Osteoblast (primary cell): ENCODE measurements around the gene ZNF507. TPM values are rescaled to one million over a fixed set of nuclear protein-coding genes. Genes with fewer than 3 reads are reported as not detected.

Experiments
- DNase-seq: peaks from one replicate; pipeline ENCODE4 v3.0.0; 2011; ENCODE audit warnings: low spot score, mixed read lengths; ENCODE audit not compliant: insufficient read length; ENCODE audit errors: missing footprints
- H2AFZ ChIP-seq: 2 replicates; pipeline ENCODE4 v1.6.0; 2011; ENCODE audit warnings: mild to moderate bottlenecking, low read length
- H3K27ac ChIP-seq: 2 replicates; pipeline ENCODE4 v1.5.1; 2011; ENCODE audit warnings: mild to moderate bottlenecking, low read depth, low read length, moderate library complexity
- H3K27me3 ChIP-seq: 2 replicates; pipeline ENCODE4 v1.6.0; 2012; ENCODE audit warnings: mild to moderate bottlenecking, control low read depth, inconsistent platforms, low read length, moderate library complexity; ENCODE audit not compliant: insufficient read depth
- H3K36me3 ChIP-seq: 2 replicates; pipeline ENCODE4 v1.5.1; 2011; ENCODE audit warnings: mild to moderate bottlenecking, low read length, control low read depth, moderate library complexity; ENCODE audit not compliant: insufficient read depth
- H3K4me1 ChIP-seq: 2 replicates; pipeline ENCODE4 v1.5.1; 2011; ENCODE audit warnings: mild to moderate bottlenecking, low read length, control low read depth, moderate library complexity; ENCODE audit not compliant: insufficient read depth
- H3K4me2 ChIP-seq: 2 replicates; pipeline ENCODE4 v1.6.0; 2011; ENCODE audit warnings: mild to moderate bottlenecking, low read length; ENCODE audit not compliant: insufficient read depth
- H3K4me3 ChIP-seq: fragments of 200-600 bp; sonication (generic); 3 replicates; pipeline ENCODE4 v1.5.1; 2012; ENCODE audit warnings: mild to moderate bottlenecking, low read length, inconsistent platforms; ENCODE audit not compliant: insufficient read depth
- H3K79me2 ChIP-seq: 2 replicates; pipeline ENCODE4 v1.6.0; 2012; ENCODE audit warnings: mild to moderate bottlenecking, low read length, control low read depth, inconsistent platforms; ENCODE audit not compliant: insufficient read depth
- H3K9me3 ChIP-seq: 2 replicates; pipeline ENCODE4 v1.5.1; 2011; ENCODE audit warnings: low read depth, low read length, control low read depth
- H4K20me1 ChIP-seq: 2 replicates; pipeline ENCODE4 v1.6.0; 2012; ENCODE audit warnings: mild to moderate bottlenecking, low read length, control low read depth; ENCODE audit not compliant: insufficient read depth
- total RNA-seq: library from RNA; depleted of rRNA; stranded (reverse); fragments of >200 nt; gene quantifications from 2 replicates; pipeline ENCODE4 v1.2.3, GENCODE V29; 2012
- TF ChIP-seq, protein P1 (sequence below): IDR thresholded peaks from 2 replicates; pipeline ENCODE4 v1.5.1; 2011; ENCODE audit warnings: mild to moderate bottlenecking, low read depth, low read length, moderate library complexity; ENCODE audit errors: extremely low read depth

Gene ZNF507
- total RNA-seq, 1 donor, result 13.0 TPM

DNA sequence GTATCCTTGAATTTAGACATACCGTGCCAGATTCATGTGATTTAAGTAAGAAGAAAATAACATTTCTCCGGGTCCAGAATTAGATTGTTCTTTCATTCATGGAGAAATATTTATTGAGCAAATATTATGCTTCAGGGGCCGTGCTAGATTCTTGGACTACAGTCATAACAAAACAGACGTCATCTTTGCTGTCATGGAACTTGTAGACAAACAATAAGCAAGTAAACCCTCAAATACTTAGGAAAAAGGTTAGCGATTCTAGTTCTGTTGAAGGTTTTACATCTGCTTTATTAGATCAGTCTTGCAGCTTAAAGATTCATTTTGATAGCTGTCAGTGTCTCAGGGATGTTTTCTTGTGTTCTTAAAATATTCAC lies 16.9 kb downstream of the ZNF507 start:
- TF ChIP-seq, protein P1, sequence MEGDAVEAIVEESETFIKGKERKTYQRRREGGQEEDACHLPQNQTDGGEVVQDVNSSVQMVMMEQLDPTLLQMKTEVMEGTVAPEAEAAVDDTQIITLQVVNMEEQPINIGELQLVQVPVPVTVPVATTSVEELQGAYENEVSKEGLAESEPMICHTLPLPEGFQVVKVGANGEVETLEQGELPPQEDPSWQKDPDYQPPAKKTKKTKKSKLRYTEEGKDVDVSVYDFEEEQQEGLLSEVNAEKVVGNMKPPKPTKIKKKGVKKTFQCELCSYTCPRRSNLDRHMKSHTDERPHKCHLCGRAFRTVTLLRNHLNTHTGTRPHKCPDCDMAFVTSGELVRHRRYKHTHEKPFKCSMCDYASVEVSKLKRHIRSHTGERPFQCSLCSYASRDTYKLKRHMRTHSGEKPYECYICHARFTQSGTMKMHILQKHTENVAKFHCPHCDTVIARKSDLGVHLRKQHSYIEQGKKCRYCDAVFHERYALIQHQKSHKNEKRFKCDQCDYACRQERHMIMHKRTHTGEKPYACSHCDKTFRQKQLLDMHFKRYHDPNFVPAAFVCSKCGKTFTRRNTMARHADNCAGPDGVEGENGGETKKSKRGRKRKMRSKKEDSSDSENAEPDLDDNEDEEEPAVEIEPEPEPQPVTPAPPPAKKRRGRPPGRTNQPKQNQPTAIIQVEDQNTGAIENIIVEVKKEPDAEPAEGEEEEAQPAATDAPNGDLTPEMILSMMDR, result no peak
- peaks cover 61% of the 10 kb centered on the region for H3K36me3 ChIP-seq
- peaks cover 7% of the 10 kb centered on the region for H4K20me1 ChIP-seq
- no peaks in the 10 kb centered on the region for H3K27me3 ChIP-seq
- DNase-seq, result no peak
- H3K27ac ChIP-seq, result peak overlapping the region; percentile 32
- no peak overlapping the region for H3K4me3 ChIP-seq
- no peak overlapping the region for H2AFZ ChIP-seq
- no peak overlapping the region for H3K4me2 ChIP-seq
- peaks cover 73% of the 10 kb centered on the region for H3K79me2 ChIP-seq
- H3K9me3 ChIP-seq, result no peaks in the 10 kb centered on the region
- peaks cover 11% of the 10 kb centered on the region for H3K4me1 ChIP-seq

DNA sequence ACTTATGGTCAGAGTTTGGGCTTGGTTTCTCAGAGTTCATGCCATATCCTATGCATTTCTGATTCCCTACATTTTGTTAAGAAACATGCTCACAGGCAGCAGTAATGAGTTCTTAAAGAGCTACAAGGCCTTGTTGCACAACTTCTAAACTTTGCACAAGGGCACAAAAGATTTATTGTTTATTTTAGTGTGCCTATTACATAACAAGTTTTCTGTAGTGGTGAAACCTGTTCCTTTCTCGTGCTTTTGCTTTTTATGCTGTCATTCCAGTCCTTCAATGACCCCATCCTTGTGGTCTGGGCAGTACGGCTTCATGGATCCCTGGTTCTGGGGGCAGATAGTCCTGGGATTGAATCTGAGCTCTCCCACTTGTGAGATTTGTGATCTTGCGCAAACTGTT lies 17.8 kb downstream of the ZNF507 start:
- peaks cover 14% of the 10 kb centered on the region for H4K20me1 ChIP-seq
- no peak overlapping the region for H3K4me2 ChIP-seq
- H3K79me2 ChIP-seq, result peaks cover 81% of the 10 kb centered on the region
- H3K4me3 ChIP-seq, result no peak overlapping the region
- no peaks in the 10 kb centered on the region for H3K27me3 ChIP-seq
- TF ChIP-seq, protein P1, result no peak
- H2AFZ ChIP-seq, result no peak overlapping the region
- H3K36me3 ChIP-seq, result peaks cover 57% of the 10 kb centered on the region
- H3K9me3 ChIP-seq, result no peaks in the 10 kb centered on the region
- peaks cover 13% of the 10 kb centered on the region for H3K4me1 ChIP-seq
- no peak overlapping the region for H3K27ac ChIP-seq
- DNase-seq, result no peak

DNA sequence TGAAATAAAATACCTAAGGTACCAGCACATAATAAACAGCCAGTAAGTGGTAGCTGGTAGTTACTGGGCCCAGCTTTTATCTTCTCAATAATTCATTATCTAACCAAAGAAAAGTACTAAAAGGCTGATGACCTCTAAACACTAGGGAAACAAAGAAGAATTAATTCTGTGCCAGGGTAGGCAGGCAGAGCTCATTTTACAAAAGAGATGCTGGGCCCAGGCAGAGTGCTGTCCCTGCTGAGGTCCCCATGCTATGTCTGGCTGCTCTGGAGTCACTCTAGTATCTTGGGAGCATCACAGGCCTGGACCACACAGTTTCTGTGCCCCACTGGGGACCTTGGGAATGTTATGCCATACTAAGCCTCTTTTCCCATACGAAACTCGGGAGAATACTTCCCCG lies 18.2 kb downstream of the ZNF507 start:
- Histone ChIP-seq H4K20me1 (peaks cover 17% of the 10 kb centered on the region), H3K36me3 (peaks cover 53% of the 10 kb centered on the region), H3K4me1 (peaks cover 14% of the 10 kb centered on the region), H3K9me3 (no peaks in the 10 kb centered on the region), H3K4me3 (no peak overlapping the region), H3K79me2 (peaks cover 81% of the 10 kb centered on the region), H3K4me2 (no peak overlapping the region), H3K27ac (no peak overlapping the region), H2AFZ (no peak overlapping the region), H3K27me3 (no peaks in the 10 kb centered on the region)
- TF ChIP-seq, protein P1, result no peak
- DNase-seq, result no peak

DNA sequence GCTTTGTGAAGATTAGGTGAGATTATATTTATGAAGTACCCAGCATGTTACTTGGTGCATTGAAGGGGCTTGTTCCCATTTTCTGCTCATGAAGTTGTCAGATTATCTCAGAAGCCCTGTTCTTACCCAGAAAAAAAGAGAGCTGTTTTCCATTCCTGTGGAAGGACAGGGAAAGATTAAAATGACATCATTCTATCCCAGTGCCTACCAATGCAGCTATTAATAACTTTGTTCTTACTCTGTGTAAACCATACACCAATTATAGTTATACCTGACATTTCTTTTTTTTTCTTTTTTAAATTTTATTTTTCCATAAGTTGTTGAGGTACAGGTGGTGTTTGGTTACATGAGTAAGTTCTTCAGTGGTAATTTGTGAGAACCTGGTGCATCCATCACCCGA lies 18.6 kb downstream of the ZNF507 start:
- Histone ChIP-seq H4K20me1 (peaks cover 18% of the 10 kb centered on the region), H3K36me3 (peaks cover 50% of the 10 kb centered on the region), H3K79me2 (peaks cover 85% of the 10 kb centered on the region), H2AFZ (no peak overlapping the region), H3K4me1 (peaks cover 14% of the 10 kb centered on the region), H3K27ac (no peak overlapping the region), H3K4me3 (no peak overlapping the region), H3K9me3 (no peaks in the 10 kb centered on the region), H3K4me2 (no peak overlapping the region), H3K27me3 (no peaks in the 10 kb centered on the region)
- no peak for DNase-seq
- TF ChIP-seq, protein P1, result no peak
